PFSK-1 (cell line): ENCODE results near the gene TRPM2.

ENCODE experiments used
- FOXP2 ChIP-seq: optimal IDR thresholded peaks from 2 replicates; pipeline ENCODE3; 2011; ENCODE audit warnings: borderline replicate concordance, control low read depth, inconsistent platforms; ENCODE audit not compliant: insufficient read depth; ENCODE audit errors: extremely low read length, extremely low read depth
- POLR2AphosphoS5 ChIP-seq: IDR thresholded peaks from 2 replicates; pipeline ENCODE4 v1.6.1; 2012; ENCODE audit warnings: low read depth, mild to moderate bottlenecking, control low read depth, low read length, moderate library complexity
- SIN3A ChIP-seq: IDR thresholded peaks from 2 replicates; pipeline ENCODE4 v1.6.1; 2012; ENCODE audit warnings: mild to moderate bottlenecking, low read length, moderate library complexity, borderline replicate concordance; ENCODE audit not compliant: insufficient read depth
- TAF1 ChIP-seq: IDR thresholded peaks from 2 replicates; pipeline ENCODE4 v1.6.1; 2012; ENCODE audit warnings: low read length, control low read depth, borderline replicate concordance; ENCODE audit not compliant: insufficient read depth
- TF ChIP-seq, protein P1 (sequence below), 2 experiments: IDR thresholded peaks; 2 replicates each; pipeline versions ENCODE4 v1.6.1 to v1.8.0; 2011 to 2012; ENCODE audit warnings: low read depth in 2 of 2, low read length in 2 of 2, control low read depth in 1 of 2, inconsistent platforms in 1 of 2, mild to moderate bottlenecking in 1 of 2, moderate library complexity in 1 of 2; ENCODE audit not compliant: insufficient read depth in 1 of 2

The TRPM2 gene

GRCh38 chr21:44319407-44320065, 33.9 kb upstream of the TRPM2 start:
- TF ChIP-seq FOXP2 (no peak), SIN3A (no peak), TAF1 (no peak), POLR2AphosphoS5 (no peak)
- TF ChIP-seq, protein P1, sequence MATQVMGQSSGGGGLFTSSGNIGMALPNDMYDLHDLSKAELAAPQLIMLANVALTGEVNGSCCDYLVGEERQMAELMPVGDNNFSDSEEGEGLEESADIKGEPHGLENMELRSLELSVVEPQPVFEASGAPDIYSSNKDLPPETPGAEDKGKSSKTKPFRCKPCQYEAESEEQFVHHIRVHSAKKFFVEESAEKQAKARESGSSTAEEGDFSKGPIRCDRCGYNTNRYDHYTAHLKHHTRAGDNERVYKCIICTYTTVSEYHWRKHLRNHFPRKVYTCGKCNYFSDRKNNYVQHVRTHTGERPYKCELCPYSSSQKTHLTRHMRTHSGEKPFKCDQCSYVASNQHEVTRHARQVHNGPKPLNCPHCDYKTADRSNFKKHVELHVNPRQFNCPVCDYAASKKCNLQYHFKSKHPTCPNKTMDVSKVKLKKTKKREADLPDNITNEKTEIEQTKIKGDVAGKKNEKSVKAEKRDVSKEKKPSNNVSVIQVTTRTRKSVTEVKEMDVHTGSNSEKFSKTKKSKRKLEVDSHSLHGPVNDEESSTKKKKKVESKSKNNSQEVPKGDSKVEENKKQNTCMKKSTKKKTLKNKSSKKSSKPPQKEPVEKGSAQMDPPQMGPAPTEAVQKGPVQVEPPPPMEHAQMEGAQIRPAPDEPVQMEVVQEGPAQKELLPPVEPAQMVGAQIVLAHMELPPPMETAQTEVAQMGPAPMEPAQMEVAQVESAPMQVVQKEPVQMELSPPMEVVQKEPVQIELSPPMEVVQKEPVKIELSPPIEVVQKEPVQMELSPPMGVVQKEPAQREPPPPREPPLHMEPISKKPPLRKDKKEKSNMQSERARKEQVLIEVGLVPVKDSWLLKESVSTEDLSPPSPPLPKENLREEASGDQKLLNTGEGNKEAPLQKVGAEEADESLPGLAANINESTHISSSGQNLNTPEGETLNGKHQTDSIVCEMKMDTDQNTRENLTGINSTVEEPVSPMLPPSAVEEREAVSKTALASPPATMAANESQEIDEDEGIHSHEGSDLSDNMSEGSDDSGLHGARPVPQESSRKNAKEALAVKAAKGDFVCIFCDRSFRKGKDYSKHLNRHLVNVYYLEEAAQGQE (IDR thresholded peaks at IDR 0.05; ENCODE audit: insufficient read depth in 1 of 2, low read depth in 2 of 2, low read length in 2 of 2) = no peak

- no peak for TF ChIP-seq TAF1
- no peak for TF ChIP-seq FOXP2
- TF ChIP-seq POLR2AphosphoS5 = no peak
- no peak for TF ChIP-seq SIN3A
- TF ChIP-seq, protein P1 (IDR thresholded peaks at IDR 0.05; ENCODE audit: insufficient read depth in 1 of 2, low read depth in 2 of 2, low read length in 2 of 2) = no peak
Measured at GRCh38 chr21:44320847-44321246, 32.6 kb upstream of the TRPM2 start.

DNA sequence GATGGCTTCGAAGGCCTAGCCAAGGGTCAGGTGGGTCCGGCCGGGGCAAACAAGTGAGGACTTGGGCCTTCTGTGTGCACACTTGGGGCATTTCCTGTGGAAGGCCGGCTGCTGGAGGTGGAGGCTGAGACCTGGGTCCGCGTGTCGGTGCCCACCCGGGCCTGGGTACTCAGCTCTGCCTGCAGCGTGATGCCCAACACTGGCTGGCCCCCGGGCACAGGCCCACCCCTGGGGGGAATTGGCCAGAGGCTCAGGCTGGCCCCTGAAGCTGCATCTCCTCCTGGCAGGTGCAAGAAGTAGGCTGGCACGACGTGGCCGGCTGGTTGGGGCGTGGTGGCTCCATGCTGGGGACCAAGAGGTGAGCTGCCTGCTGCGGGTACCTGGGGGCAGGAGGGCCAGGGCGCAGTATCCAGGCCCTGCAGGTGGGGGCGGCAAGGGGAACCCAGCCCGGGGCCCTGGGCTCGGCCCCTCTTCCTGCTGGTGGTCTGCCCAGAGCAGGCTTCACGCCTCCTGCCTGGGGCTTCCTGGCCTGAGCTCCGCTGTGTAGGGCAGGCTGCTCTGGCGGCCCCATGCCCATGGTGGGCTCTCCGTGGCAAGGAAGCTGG, 31.5 kb upstream of the TRPM2 start:
- TF ChIP-seq POLR2AphosphoS5 (no peak), FOXP2 (no peak), TAF1 (no peak), SIN3A (no peak)
- TF ChIP-seq, protein P1 (IDR thresholded peaks at IDR 0.05; ENCODE audit: insufficient read depth in 1 of 2, low read depth in 2 of 2, low read length in 2 of 2) = no peak

DNA sequence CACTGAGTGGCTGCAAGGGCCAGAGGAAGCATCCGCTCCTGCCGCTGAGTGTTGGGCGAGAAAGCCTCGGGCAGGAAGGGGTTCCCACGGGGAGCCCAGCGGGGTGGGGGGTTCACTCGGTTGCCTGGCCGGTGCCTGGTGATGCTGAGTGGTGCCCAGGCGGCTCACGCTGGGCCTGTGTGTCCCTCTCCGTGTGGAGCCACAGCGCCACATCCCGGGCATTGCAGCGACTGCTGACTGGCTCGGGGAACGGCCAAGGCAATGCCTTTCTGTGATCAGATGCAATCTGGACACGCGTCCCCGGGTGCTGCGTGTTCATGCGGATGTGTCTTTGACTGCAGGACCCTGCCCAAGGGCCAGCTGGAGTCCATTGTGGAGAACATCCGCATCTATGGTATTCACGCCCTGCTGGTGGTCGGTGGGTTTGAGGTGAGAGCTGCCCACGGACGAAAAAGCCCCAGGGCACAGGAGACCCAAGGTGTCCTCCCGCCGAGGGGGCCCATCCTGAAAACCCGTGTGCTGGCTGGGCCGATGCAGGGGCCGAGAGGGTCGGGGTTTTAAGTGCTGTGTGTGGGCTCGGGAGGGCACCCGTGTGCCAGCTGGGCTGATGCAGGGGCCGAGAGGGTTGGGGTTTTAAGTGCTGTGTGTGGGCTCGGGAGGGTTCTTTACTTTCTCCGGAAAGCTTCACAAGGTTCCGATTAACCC, 30.6 kb upstream of the TRPM2 start:
- TF ChIP-seq POLR2AphosphoS5 = no peak
- TF ChIP-seq, protein P1 (IDR thresholded peaks at IDR 0.05; ENCODE audit: insufficient read depth in 1 of 2, low read depth in 2 of 2, low read length in 2 of 2) = no peak
- no peak for TF ChIP-seq TAF1
- no peak for TF ChIP-seq FOXP2
- TF ChIP-seq SIN3A = no peak
